HL-60 (cell line): ENCODE measurements around the gene WNT7A.

Experiments
- DNase-seq, 2 experiments: peaks; one replicate each; pipeline ENCODE4 v3.0.0-alpha.2; 2010 to 2020; ENCODE audit warnings: low read depth in 1 of 2, low spot score in 1 of 2
- H3K27ac ChIP-seq: fragments of 250-450 bp; sonication (Bioruptor Pico); replicated peaks from 2 replicates; pipeline ENCODE4 v1.5.1; 2020; ENCODE audit warnings: mild to moderate bottlenecking, moderate library complexity
- H3K27me3 ChIP-seq: fragments of 250-450 bp; sonication (Bioruptor Pico); 2 replicates; pipeline ENCODE4 v1.5.1; 2021; ENCODE audit warnings: mild to moderate bottlenecking, moderate library complexity; ENCODE audit not compliant: insufficient read depth, poor library complexity, severe bottlenecking
- H3K4me3 ChIP-seq: replicated peaks from 2 replicates; pipeline ENCODE4 v1.5.1; 2011; ENCODE audit warnings: mild to moderate bottlenecking, control low read depth, low read length; ENCODE audit not compliant: insufficient read depth
- CTCF ChIP-seq: IDR thresholded peaks from one replicate; pipeline ENCODE4 v1.5.1; 2011; ENCODE audit warnings: low read length, control low read depth, inconsistent platforms; ENCODE audit not compliant: insufficient read depth
- GABPA ChIP-seq: IDR thresholded peaks from 2 replicates; pipeline ENCODE4 v1.6.1; 2012; ENCODE audit warnings: low read depth
- POLR2AphosphoS5 ChIP-seq: IDR thresholded peaks from 2 replicates; pipeline ENCODE4 v1.6.1; 2012; ENCODE audit warnings: low read depth
- REST ChIP-seq: IDR thresholded peaks from 2 replicates; pipeline ENCODE4 v1.6.1; 2012; ENCODE audit warnings: low read depth; ENCODE audit not compliant: insufficient replicate concordance
- SPI1 ChIP-seq: IDR thresholded peaks from 2 replicates; pipeline ENCODE4 v1.6.1; 2012; ENCODE audit warnings: low read depth, mild to moderate bottlenecking, borderline replicate concordance

The WNT7A gene

DNA sequence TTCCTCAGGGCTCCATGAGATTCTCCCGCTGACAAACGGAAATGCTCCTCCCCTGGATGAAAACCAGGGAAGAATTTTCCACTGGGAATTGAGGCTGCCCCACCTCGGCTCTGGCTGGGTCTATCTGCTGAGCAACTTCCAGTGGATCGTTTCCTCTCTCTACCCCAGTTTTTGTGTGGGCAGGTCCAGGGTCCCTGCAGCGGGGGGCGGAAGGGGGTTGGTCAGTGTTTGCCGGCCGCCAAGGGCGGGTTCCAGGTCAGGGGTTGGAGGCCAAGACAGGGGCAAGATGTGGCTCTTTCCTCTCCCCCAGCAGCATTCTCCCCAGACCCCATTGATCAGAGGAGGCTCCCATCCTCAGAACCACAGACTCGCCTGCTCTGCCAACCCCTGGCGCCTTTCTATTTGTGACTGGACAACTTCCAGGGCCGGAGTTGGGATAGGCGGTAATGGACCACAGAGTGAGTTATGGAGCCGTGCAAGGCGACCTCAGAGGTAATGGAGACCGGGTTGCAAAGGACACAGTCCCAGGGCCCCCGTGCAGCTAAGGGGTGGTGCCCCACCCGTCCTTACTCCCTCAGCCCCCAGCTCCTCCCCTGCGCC lies 92.2 kb downstream of the WNT7A start:
- Histone ChIP-seq H3K27ac (no peak overlapping the region), H3K27me3 (no peaks in the 10 kb centered on the region), H3K4me3 (no peak overlapping the region)
- no peak for DNase-seq
- TF ChIP-seq GABPA (no peak), POLR2AphosphoS5 (no peak), REST (no peak), SPI1 (no peak), CTCF (no peak)

- no peak for DNase-seq
- H3K27ac ChIP-seq = no peak overlapping the region
- peaks cover 5% of the 10 kb centered on the region for H3K27me3 ChIP-seq
- H3K4me3 ChIP-seq = no peak overlapping the region
- TF ChIP-seq CTCF (no peak), REST (no peak), POLR2AphosphoS5 (no peak), SPI1 (no peak), GABPA (no peak)
Measured at GRCh38 chr3:13786811-13787210, 93.1 kb downstream of the WNT7A start.

DNA sequence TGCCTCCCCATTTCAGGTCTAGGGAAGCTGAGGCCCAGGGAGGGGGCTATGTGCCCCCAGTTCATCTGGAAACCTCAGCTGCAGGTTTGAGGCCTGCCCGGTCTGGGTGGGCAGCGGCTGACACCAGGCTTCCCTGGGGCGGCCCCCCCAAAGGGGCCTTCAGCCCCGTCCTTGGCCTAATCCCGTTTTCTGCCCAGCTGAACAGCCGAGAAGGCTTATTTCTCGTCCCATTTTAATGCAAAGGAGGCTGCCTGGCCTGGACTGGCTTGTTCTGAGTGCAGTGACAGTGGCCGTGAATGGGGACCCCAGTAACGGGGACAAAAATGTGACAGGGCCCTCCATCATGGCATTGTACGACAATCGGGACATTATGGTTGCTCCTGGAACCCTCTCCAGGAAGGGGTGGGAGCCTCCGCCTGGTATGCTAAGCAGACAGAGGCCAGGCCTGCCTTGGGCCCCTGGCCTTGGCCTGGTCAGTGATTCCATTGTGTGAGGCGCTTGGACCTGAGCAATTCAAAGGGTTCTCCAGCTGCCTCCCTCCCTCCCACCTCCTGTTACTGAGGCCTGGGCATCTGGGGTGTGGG lies 93.9 kb downstream of the WNT7A start:
- no peak for DNase-seq
- TF ChIP-seq POLR2AphosphoS5 = no peak
- no peak for TF ChIP-seq REST
- TF ChIP-seq CTCF = no peak
- TF ChIP-seq GABPA = no peak
- TF ChIP-seq SPI1 = no peak
- H3K27ac ChIP-seq = no peak overlapping the region
- no peak overlapping the region for H3K4me3 ChIP-seq
- H3K27me3 ChIP-seq = peaks cover 9% of the 10 kb centered on the region
